ENCODE results near the gene DMKN. TPM values are rescaled to one million over a fixed set of nuclear protein-coding genes. Genes with fewer than 3 reads are reported as not detected.

Gene DMKN
- total and polyA plus RNA-seq, 2 donors (not counting 3 experiments of a cell fraction or from before 2014, with no cell fraction given) = not detected

DNA sequence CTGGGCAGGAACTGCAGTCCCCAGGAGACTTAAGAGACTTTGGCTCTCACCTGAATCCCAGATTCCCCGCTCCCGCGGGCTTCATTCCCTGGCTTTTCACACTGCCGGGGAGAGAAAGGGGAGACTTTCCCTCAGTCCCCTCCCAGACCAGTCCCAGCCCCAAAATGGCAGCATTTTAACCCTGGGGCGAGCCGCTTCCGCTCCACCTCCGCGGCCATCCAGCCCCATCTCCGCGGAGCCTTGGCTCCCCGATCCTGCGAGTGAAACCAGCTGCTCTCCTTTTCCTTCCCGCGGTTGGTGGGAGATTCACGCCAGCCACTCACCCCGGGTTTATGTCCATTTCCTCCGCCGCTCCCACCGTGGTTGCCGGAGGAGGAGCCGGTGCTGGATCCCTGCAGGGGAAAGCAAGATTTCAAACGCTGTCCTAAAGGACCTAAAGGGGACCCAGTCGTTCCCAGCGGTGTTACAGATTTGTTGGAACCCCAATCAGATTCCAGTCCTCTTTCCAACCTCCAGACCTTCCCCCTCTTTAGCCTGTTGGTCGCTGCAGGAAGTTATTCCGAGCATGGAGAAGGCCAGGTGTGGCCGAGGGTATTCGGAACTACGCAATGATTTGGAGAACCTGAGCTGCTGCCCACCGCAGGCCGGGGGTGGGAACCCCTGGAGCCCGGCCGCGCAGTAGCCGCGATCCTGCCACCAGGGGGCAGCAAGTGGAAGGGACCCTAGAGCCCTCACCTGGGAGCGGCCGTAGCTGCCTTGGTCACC, 3.4 kb downstream of the DMKN start:
- Histone ChIP-seq H3K36me3 (ENCODE audit: control insufficient read depth in 2 of 2, extremely low read depth in 1 of 2, insufficient read depth in 2 of 2, low read length in 2 of 2) (no peaks in the 10 kb centered on the region), H2AFZ (ENCODE audit: low read depth, low read length) (no peak overlapping the region), H3K9me3 (replicated peaks; ENCODE audit: control insufficient read depth, insufficient read depth, low read length) (no peaks in the 10 kb centered on the region), H3K79me2 (ENCODE audit: control insufficient read depth, insufficient read depth, low read length) (no peaks in the 10 kb centered on the region), H3K9ac (replicated peaks; ENCODE audit: extremely low read depth, insufficient read depth, low read length) (no peak overlapping the region), H3K27ac (ENCODE audit: insufficient read depth, low read depth, low read length) (no peak overlapping the region), H3K4me2 (ENCODE audit: insufficient read depth, low read length) (no peak overlapping the region), H3K4me1 (ENCODE audit: control insufficient read depth, extremely low read depth, insufficient read depth, low read length) (no peaks in the 10 kb centered on the region), H3K27me3 (ENCODE audit: control insufficient read depth in 2 of 2, insufficient read depth in 2 of 2, low read length in 2 of 2) (peaks cover 33 to 40% of the 10 kb centered on the region in 2 experiments), H3K9me1 (replicated peaks; ENCODE audit: control insufficient read depth, extremely low read depth, insufficient read depth, low read length) (no peaks in the 10 kb centered on the region), H4K20me1 (replicated peaks; ENCODE audit: control insufficient read depth, extremely low read depth, insufficient read depth, low read length) (no peaks in the 10 kb centered on the region), H3K4me3 (replicated peaks in 1 of 3; ENCODE audit: insufficient read depth in 1 of 3, low read depth in 1 of 3, low read length in 3 of 3) (no peak overlapping the region)
- intact Hi-C loops (cut with micrococcal nuclease) = loop anchor here (1.0 kb wide), 3 partner anchors 82 to 421 kb away; no protein-coding TSS in a partner anchor
- BruUV-seq (replicated peaks) = no TSS peak
- CTCF ChIA-PET = interaction anchor here (0.6 to 4.0 kb wide), 25 partner anchors 9 to 422 kb away, joined by 3 to 28 read pairs (median 4); partner anchors contain the start of genes HAUS5 and SBSN
- POLR2A ChIA-PET = interaction anchor here (0.5 to 0.6 kb wide), 2 partner anchors 194 to 365 kb away, joined by 3 read pairs; partner anchors contain the start of gene ZBTB32
- dilution Hi-C loops (cut with MboI; ENCODE audit: extremely low pct_ligation_motif_present, low sequenced_read_pairs) = no loop called here
- FAIRE-seq (peak; percentile 66), DNase-seq (ENCODE audit: low read depth, low spot score) (peak; percentile 30)
- peak; percentile 96 for TF ChIP-seq EZH2 (IDR thresholded peaks at IDR 0.05; ENCODE audit: borderline replicate concordance, low read depth, low read length, severe bottlenecking)
- TF ChIP-seq, protein P1, sequence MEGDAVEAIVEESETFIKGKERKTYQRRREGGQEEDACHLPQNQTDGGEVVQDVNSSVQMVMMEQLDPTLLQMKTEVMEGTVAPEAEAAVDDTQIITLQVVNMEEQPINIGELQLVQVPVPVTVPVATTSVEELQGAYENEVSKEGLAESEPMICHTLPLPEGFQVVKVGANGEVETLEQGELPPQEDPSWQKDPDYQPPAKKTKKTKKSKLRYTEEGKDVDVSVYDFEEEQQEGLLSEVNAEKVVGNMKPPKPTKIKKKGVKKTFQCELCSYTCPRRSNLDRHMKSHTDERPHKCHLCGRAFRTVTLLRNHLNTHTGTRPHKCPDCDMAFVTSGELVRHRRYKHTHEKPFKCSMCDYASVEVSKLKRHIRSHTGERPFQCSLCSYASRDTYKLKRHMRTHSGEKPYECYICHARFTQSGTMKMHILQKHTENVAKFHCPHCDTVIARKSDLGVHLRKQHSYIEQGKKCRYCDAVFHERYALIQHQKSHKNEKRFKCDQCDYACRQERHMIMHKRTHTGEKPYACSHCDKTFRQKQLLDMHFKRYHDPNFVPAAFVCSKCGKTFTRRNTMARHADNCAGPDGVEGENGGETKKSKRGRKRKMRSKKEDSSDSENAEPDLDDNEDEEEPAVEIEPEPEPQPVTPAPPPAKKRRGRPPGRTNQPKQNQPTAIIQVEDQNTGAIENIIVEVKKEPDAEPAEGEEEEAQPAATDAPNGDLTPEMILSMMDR (IDR thresholded peaks at IDR 0.05; ENCODE audit: extremely low read depth in 1 of 2, insufficient read depth in 1 of 2, low read depth in 1 of 2, low read length in 2 of 2) = peak; percentile 88 to 94
- TF ChIP-seq, protein P2, sequence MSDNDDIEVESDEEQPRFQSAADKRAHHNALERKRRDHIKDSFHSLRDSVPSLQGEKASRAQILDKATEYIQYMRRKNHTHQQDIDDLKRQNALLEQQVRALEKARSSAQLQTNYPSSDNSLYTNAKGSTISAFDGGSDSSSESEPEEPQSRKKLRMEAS (IDR thresholded peaks at IDR 0.05; ENCODE audit: insufficient read depth, insufficient read length) = no peak

All from endothelial cell of umbilical vein (primary cell).